ENCODE measurements around the gene KAT5. TPM values are rescaled to one million over a fixed set of nuclear protein-coding genes. Genes with fewer than 3 reads are reported as not detected.
"Not testable (repeated sequence)": the region's sequence is repeated elsewhere in the genome, so short reads cannot be mapped to it uniquely, and the experiment has no call there.

The KAT5 gene
- 10 to 100 TPM; 77.5 to 82.9 TPM for total RNA-seq

GRCh38 chr11:65711785-65712632, at the start of gene KAT5:
Gene KAT5, plus strand, starts transcription at chr11:65712252. Its CDS starts 16 bp downstream, at chr11:65712268.
- Mint-ChIP-seq H3K9me3 (no peaks in the 10 kb centered on the region), H3K4me1 (ENCODE audit: low read depth in 2 of 2) (peaks cover 24 to 31% of the 10 kb centered on the region in 2 donors)

GRCh38 chr11:65662799-65663638, 49.0 kb upstream of the KAT5 start, which contains the start of gene RELA:
Gene RELA, minus strand, starts transcription at chr11:65662916. Its CDS starts 84 bp downstream, at chr11:65662832.
- Mint-ChIP-seq H3K27me3 (no peaks in the 10 kb centered on the region), H3K36me3 (peaks cover 17% of the 10 kb centered on the region), H3K4me3 (peak within 1 kb of the TSS; percentile 89), H3K9me3 (no peaks in the 10 kb centered on the region), H3K4me1 (ENCODE audit: low read depth in 2 of 2) (peaks cover 22 to 24% of the 10 kb centered on the region in 2 donors), H3K27ac (peak within 1 kb of the TSS; percentile 89 to 93)
- DNase-seq (ENCODE audit: low spot score): peak; percentile 94
- peak; percentile 93 for ATAC-seq

More at GRCh38 chr11:65711785-65712632, at the start of gene KAT5:
- ATAC-seq: peak; percentile 91 to 94
- Mint-ChIP-seq H3K36me3 (peaks cover 15% of the 10 kb centered on the region), H3K4me3 (peak within 1 kb of the TSS; percentile 92), H3K27me3 (no peaks in the 10 kb centered on the region), H3K27ac (peak within 1 kb of the TSS; percentile 96 to 98)
- peak; percentile 98 for DNase-seq (ENCODE audit: low spot score)

DNA sequence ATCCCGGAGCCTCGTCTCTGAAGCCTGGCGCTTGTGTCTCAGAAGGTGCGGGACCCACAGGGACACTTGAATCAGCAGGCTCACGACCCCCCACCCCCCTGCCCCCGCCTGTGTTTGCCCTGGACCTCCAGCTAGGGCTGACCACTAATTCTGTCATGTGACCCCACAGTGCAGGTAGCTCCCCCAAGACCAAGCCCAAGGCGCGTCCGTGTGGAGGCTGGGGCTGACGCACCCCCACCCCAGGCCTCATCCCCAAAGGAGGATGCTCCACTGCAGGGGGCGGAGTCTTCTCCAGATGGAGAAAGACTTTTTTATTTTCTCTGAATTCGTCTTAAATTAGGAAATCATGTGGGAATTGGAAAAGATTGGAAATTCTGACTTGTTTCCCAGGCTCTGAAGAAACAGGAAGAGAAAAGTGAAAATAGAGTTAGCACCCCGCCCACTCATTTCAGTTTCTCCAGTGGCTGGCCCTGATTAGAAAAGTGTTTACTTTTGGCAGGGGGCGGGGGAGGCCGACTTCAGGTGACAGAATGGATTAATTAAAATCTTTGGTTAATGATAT, 48.3 kb upstream of the KAT5 start:
- no peak for DNase-seq (ENCODE audit: low spot score)
- ATAC-seq: peak; percentile 35 to 37
- Mint-ChIP-seq H3K4me3 (peak overlapping the region; percentile 89), H3K4me1 (ENCODE audit: low read depth in 2 of 2) (peaks cover 19 to 22% of the 10 kb centered on the region in 2 donors), H3K36me3 (peaks cover 15% of the 10 kb centered on the region), H3K27ac (peak overlapping the region; percentile 89 to 93), H3K27me3 (no peaks in the 10 kb centered on the region), H3K9me3 (no peaks in the 10 kb centered on the region)

DNA sequence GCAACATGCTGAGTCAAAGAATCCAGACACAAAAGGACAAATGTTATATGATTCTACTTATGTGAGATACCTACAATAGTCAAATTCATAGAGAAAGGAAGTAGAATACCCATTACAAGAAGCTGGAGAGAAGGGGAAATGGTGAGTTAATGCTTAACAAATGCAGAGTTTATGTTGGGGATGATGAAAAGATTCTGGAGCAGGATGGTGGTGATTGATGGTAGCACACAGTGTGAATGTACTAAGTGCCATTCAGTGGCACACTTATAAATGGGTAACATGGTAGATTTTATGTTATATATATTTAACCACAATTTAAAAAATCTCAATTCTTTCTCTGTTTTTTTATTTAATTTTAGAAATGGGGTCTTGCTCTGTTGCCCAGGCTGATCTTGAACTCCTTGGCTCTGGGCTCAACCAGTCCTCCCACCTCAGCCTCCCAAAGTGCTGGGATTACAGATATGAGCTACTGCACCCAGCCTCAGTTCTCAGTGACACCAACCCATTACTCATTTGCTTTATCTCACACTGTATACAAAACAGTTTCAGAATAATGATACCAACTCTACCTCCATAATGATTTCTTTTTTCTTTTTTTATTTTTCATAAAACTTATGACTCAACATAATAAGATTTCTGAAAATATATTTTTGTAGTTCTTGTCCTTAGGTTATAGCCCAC, 39.7 kb upstream of the KAT5 start:
- no peaks in the 10 kb centered on the region for H3K4me1 Mint-ChIP-seq (ENCODE audit: low read depth in 2 of 2)
- DNase-seq (ENCODE audit: low spot score) (no peak), ATAC-seq (no peak)
- no peaks in the 10 kb centered on the region for H3K36me3 Mint-ChIP-seq
- H3K27ac Mint-ChIP-seq: no peak overlapping the region
- H3K9me3 Mint-ChIP-seq: no peaks in the 10 kb centered on the region
- H3K27me3 Mint-ChIP-seq: no peaks in the 10 kb centered on the region
- no peak overlapping the region for H3K4me3 Mint-ChIP-seq

DNA sequence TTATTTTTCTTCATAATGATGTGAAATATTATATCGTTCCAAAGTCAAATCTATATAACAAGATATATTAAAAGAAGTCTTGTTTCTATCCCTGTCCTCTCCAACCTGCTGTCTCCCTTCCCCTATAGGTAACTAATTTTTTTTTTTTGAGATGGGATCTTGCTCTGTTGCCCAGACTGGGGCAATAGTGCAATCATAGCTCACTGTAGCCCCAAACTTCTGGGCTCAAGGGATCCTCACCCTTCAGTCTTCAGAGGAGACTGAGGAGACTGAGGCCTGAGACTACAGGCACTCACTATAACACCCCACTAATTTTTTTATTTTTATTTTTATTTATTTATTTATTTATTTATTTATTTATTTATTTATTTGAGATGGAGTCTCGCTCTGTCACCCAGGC, 39.1 kb upstream of the KAT5 start:
- Mint-ChIP-seq H3K9me3 (no peaks in the 10 kb centered on the region), H3K4me1 (ENCODE audit: low read depth in 2 of 2) (no peaks in the 10 kb centered on the region), H3K27ac (no peak overlapping the region), H3K36me3 (no peaks in the 10 kb centered on the region), H3K4me3 (no peak overlapping the region), H3K27me3 (no peaks in the 10 kb centered on the region)
- DNase-seq (ENCODE audit: low spot score): no peak
- no peak for ATAC-seq

- DNase-seq (ENCODE audit: low spot score) (no peak), ATAC-seq (no peak)
- no peaks in the 10 kb centered on the region for H3K4me1 Mint-ChIP-seq (ENCODE audit: low read depth in 2 of 2)
- no peak overlapping the region for H3K4me3 Mint-ChIP-seq
- H3K9me3 Mint-ChIP-seq: no peaks in the 10 kb centered on the region
- H3K36me3 Mint-ChIP-seq: no peaks in the 10 kb centered on the region
- no peaks in the 10 kb centered on the region for H3K27me3 Mint-ChIP-seq
- H3K27ac Mint-ChIP-seq: no peak overlapping the region
These were observed 31.8 kb upstream of the KAT5 start for GRCh38 chr11:65680192-65680743.

- H3K9me3 Mint-ChIP-seq; ATAC-seq; H3K36me3 Mint-ChIP-seq; H3K27me3 Mint-ChIP-seq; DNase-seq (ENCODE audit: low spot score); H3K4me3 Mint-ChIP-seq; H3K4me1 Mint-ChIP-seq (ENCODE audit: low read depth in 2 of 2): not testable (repeated sequence)
- peak overlapping the region in 1 of 2 donors; percentile 41 for H3K27ac Mint-ChIP-seq
These were observed 28.6 kb upstream of the KAT5 start for GRCh38 chr11:65683480-65683879.

- no peak overlapping the region for H3K27ac Mint-ChIP-seq
- ATAC-seq: no peak
- no peaks in the 10 kb centered on the region for H3K9me3 Mint-ChIP-seq
- H3K4me3 Mint-ChIP-seq: no peak overlapping the region
- H3K4me1 Mint-ChIP-seq (ENCODE audit: low read depth in 2 of 2): no peaks in the 10 kb centered on the region
- H3K36me3 Mint-ChIP-seq: no peaks in the 10 kb centered on the region
- no peaks in the 10 kb centered on the region for H3K27me3 Mint-ChIP-seq
- no peak for DNase-seq (ENCODE audit: low spot score)
These were observed 26.1 kb upstream of the KAT5 start for GRCh38 chr11:65685981-65686380.

GRCh38 chr11:65691847-65692246, 20.2 kb upstream of the KAT5 start:
- not testable (repeated sequence) for H3K36me3 Mint-ChIP-seq; ATAC-seq; H3K9me3 Mint-ChIP-seq; H3K27ac Mint-ChIP-seq; H3K27me3 Mint-ChIP-seq; DNase-seq (ENCODE audit: low spot score); H3K4me3 Mint-ChIP-seq
- H3K4me1 Mint-ChIP-seq (ENCODE audit: low read depth in 2 of 2): peaks cover 8 to 18% of the 10 kb centered on the region in 2 donors

DNA sequence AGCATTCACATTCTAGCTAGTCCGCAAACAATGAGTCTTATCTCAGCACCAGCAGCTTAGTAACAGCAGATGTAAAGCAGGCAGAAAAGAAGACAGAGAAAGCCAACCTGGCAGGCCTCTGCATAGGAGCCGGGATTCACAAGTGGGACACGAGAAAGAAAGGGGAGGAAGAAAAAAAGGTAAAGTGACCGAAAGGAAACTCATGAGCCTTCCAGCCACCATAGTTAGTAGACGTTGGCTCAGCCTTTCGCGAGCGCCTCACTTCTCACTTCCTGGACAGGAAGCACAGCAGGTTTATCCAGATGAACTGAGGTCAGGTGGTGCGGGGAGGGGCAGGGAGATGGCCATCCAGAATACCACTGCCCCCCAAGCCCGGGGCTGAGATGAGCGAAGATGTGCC, 19.7 kb upstream of the KAT5 start:
- H3K4me3 Mint-ChIP-seq: no peak overlapping the region
- peak overlapping the region in 1 of 2 donors; percentile 76 for H3K27ac Mint-ChIP-seq
- ATAC-seq (no peak), DNase-seq (ENCODE audit: low spot score) (no peak)
- no peaks in the 10 kb centered on the region for H3K9me3 Mint-ChIP-seq
- no peaks in the 10 kb centered on the region for H3K36me3 Mint-ChIP-seq
- H3K4me1 Mint-ChIP-seq (ENCODE audit: low read depth in 2 of 2): peaks cover 8 to 18% of the 10 kb centered on the region in 2 donors
- H3K27me3 Mint-ChIP-seq: no peaks in the 10 kb centered on the region

DNA sequence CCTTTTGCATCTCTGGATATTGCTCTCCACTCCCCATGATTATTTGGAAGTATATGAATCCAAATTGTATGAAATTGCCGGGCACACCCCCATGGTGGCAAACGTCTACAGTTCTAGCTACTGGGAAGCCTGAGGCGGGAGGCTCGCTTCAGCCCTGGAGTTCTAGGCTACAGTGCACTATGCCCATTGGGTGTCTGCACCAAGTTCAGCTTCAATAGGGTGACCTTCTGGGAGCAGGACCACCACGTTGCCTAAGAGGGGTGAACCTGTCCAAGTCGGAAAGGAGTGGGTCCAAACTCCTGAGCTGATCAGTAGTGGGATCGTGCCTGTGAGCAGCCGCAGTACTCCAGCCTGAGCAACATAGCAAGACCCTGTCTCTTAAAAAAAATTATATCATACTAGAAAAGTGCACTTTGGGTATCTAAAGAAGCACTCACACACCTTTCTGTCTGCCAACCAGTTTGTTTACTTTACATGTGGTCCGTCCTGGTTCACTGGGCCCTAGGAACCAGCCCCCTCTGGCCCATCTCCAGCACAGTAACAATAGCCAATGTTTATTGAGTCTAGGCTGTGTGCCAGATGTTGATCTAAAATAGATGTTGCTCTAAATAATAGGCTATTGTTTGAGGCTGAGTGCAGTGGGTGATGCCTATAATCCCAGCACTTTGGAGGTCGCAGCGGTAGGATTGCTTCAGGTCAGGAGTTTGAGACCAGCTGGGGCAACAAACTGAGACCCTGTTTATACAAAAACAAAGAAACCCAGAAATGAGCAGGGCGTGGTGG, 16.4 kb upstream of the KAT5 start:
- Mint-ChIP-seq H3K27me3 (peaks cover 0 to 8% of the 10 kb centered on the region in 2 donors), H3K36me3 (no peaks in the 10 kb centered on the region), H3K9me3 (no peaks in the 10 kb centered on the region), H3K27ac (peak overlapping the region; percentile 10 to 76), H3K4me1 (ENCODE audit: low read depth in 2 of 2) (peaks cover 8 to 18% of the 10 kb centered on the region in 2 donors), H3K4me3 (no peak overlapping the region)
- no peak for ATAC-seq
- DNase-seq (ENCODE audit: low spot score): no peak

- peaks cover 0 to 8% of the 10 kb centered on the region in 2 donors for H3K27me3 Mint-ChIP-seq
- no peaks in the 10 kb centered on the region for H3K36me3 Mint-ChIP-seq
- no peak for ATAC-seq
- H3K4me3 Mint-ChIP-seq: no peak overlapping the region
- H3K9me3 Mint-ChIP-seq: no peaks in the 10 kb centered on the region
- DNase-seq (ENCODE audit: low spot score): no peak
- H3K4me1 Mint-ChIP-seq (ENCODE audit: low read depth in 2 of 2): peaks cover 8 to 18% of the 10 kb centered on the region in 2 donors
- H3K27ac Mint-ChIP-seq: no peak overlapping the region
These were observed 15.1 kb upstream of the KAT5 start for GRCh38 chr11:65696802-65697552.
